ENCODE measurements around the gene BEND7.

BEND7 gene

GRCh38 chr10:13518076-13518692, 10.6 kb downstream of the BEND7 start:
- FAIRE-seq: no peak

- FAIRE-seq: no peak
Observed at GRCh38 chr10:13517675-13518074, 11.1 kb downstream of the BEND7 start.

GRCh38 chr10:13516176-13516575, 12.6 kb downstream of the BEND7 start:
- no peak for FAIRE-seq

- FAIRE-seq: no peak
Observed at GRCh38 chr10:13515467-13515866, 13.3 kb downstream of the BEND7 start.

GRCh38 chr10:13514296-13514695, 14.5 kb downstream of the BEND7 start:
- no peak for FAIRE-seq

GRCh38 chr10:13512564-13512963, 16.2 kb downstream of the BEND7 start:
- FAIRE-seq: no peak

- FAIRE-seq: no peak
Observed at GRCh38 chr10:13511409-13511808, 17.4 kb downstream of the BEND7 start.

- no peak for FAIRE-seq
Observed at GRCh38 chr10:13505052-13505680, 23.6 kb downstream of the BEND7 start.

GRCh38 chr10:13503745-13504463, 24.9 kb downstream of the BEND7 start:
- FAIRE-seq: no peak

GRCh38 chr10:13502380-13502779, 26.4 kb downstream of the BEND7 start:
- FAIRE-seq: peak; percentile 36

GRCh38 chr10:13500201-13500600, 28.6 kb downstream of the BEND7 start:
- FAIRE-seq: no peak

- no peak for FAIRE-seq
Observed at GRCh38 chr10:13499150-13499549, 29.7 kb downstream of the BEND7 start.

- FAIRE-seq: no peak
Observed at GRCh38 chr10:13496931-13497330, 31.9 kb downstream of the BEND7 start.

GRCh38 chr10:13496164-13496563, 32.6 kb downstream of the BEND7 start:
- FAIRE-seq: no peak

- no peak for FAIRE-seq
Observed at GRCh38 chr10:13492493-13493180, 36.2 kb downstream of the BEND7 start.

GRCh38 chr10:13491747-13492360, 37.0 kb downstream of the BEND7 start:
- no peak for FAIRE-seq

GRCh38 chr10:13490503-13490902, 38.3 kb downstream of the BEND7 start:
- FAIRE-seq: no peak

- FAIRE-seq: no peak
Observed at GRCh38 chr10:13489035-13489599, 39.7 kb downstream of the BEND7 start.

GRCh38 chr10:13485623-13486022, 43.2 kb downstream of the BEND7 start:
- peak; percentile 85 for FAIRE-seq

- no peak for FAIRE-seq
Observed at GRCh38 chr10:13483951-13484350, 44.9 kb downstream of the BEND7 start.

GRCh38 chr10:13483073-13483472, 45.7 kb downstream of the BEND7 start:
- no peak for FAIRE-seq

- FAIRE-seq: no peak
Observed at GRCh38 chr10:13481690-13482089, 47.1 kb downstream of the BEND7 start.

GRCh38 chr10:13475124-13475523, 53.7 kb downstream of the BEND7 start:
- no peak for FAIRE-seq

Data from islet of Langerhans (tissue), 1 donor.